RWPE2 (cell line): ENCODE results near the gene OSTF1.

ENCODE experiments used
- ATAC-seq: fragments of 200-7000 bp; cut with Tn5 transposase; 3 replicates; pipeline ENCODE4 v1.9.1; 2021; ENCODE audit warnings: low read depth
- DNase-seq: peaks from one replicate; pipeline ENCODE4 v3.0.0-alpha.2; 2020; ENCODE audit warnings: low spot score
- H3K27ac ChIP-seq: fragments of 450-650 bp; 2 replicates; pipeline ENCODE4 v1.5.1; 2017; ENCODE audit warnings: mild to moderate bottlenecking; ENCODE audit not compliant: poor library complexity, severe bottlenecking
- H3K27me3 ChIP-seq: fragments of 250-450 bp; sonication (Bioruptor Pico); 2 replicates; pipeline ENCODE4 v1.5.1; 2021; ENCODE audit warnings: mild to moderate bottlenecking, moderate library complexity; ENCODE audit not compliant: insufficient read depth, poor library complexity, severe bottlenecking
- H3K36me3 ChIP-seq: fragments of 250-450 bp; sonication (Bioruptor Pico); 2 replicates; pipeline ENCODE4 v1.5.1; 2020; ENCODE audit warnings: low read depth, mild to moderate bottlenecking, moderate library complexity
- H3K4me1 ChIP-seq: fragments of 250-450 bp; sonication (Bioruptor Pico); 2 replicates; pipeline ENCODE4 v1.5.1; 2021; ENCODE audit warnings: mild to moderate bottlenecking, moderate library complexity; ENCODE audit not compliant: insufficient read depth, poor library complexity, severe bottlenecking
- H3K4me3 ChIP-seq: fragments of 250-450 bp; sonication (Bioruptor Pico); 2 replicates; pipeline ENCODE4 v1.5.1; 2021; ENCODE audit warnings: mild to moderate bottlenecking, moderate library complexity; ENCODE audit not compliant: severe bottlenecking
- H3K9me3 ChIP-seq: fragments of 250-450 bp; sonication (Bioruptor Pico); 2 replicates; pipeline ENCODE4 v1.5.1; 2021; ENCODE audit warnings: mild to moderate bottlenecking, moderate library complexity; ENCODE audit not compliant: severe bottlenecking
- TF ChIP-seq, protein P1 (sequence below): fragments of 450-650 bp; IDR thresholded peaks from one replicate; pipeline ENCODE4 v1.5.1; 2017; ENCODE audit warnings: mild to moderate bottlenecking, moderate library complexity; ENCODE audit not compliant: poor library complexity, severe bottlenecking

OSTF1 gene

DNA sequence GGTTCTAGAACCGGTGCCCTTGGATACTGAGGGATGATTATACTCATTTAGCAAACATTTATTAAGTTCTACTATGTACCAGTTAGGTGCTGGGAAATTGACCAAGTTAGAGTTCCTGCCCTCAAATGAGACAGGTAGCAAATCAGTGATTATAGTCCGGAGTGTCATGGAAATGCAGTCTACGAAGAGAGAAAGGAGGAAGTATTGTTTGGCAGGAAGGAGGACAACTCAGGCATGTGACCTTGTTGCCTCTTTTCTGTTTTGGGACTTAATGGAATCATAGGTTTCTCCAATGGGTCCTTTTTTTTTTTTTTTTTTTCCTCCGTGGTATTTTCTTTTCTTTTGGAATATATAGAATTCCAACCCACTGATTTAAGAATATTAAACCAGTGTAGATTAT lies 28.0 kb downstream of the OSTF1 start:
- no peak for ATAC-seq
- H3K27ac ChIP-seq = no peak overlapping the region
- 0 out of 2 replicates have a peak, but pooled peaks cover 4% of the 10 kb centered on the region for H3K36me3 ChIP-seq
- H3K9me3 ChIP-seq = no peaks in the 10 kb centered on the region
- no peak for DNase-seq
- no peak overlapping the region for H3K4me3 ChIP-seq
- TF ChIP-seq, protein P1, sequence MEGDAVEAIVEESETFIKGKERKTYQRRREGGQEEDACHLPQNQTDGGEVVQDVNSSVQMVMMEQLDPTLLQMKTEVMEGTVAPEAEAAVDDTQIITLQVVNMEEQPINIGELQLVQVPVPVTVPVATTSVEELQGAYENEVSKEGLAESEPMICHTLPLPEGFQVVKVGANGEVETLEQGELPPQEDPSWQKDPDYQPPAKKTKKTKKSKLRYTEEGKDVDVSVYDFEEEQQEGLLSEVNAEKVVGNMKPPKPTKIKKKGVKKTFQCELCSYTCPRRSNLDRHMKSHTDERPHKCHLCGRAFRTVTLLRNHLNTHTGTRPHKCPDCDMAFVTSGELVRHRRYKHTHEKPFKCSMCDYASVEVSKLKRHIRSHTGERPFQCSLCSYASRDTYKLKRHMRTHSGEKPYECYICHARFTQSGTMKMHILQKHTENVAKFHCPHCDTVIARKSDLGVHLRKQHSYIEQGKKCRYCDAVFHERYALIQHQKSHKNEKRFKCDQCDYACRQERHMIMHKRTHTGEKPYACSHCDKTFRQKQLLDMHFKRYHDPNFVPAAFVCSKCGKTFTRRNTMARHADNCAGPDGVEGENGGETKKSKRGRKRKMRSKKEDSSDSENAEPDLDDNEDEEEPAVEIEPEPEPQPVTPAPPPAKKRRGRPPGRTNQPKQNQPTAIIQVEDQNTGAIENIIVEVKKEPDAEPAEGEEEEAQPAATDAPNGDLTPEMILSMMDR = no peak
- peaks cover 3% of the 10 kb centered on the region for H3K4me1 ChIP-seq
- H3K27me3 ChIP-seq = no peaks in the 10 kb centered on the region

DNA sequence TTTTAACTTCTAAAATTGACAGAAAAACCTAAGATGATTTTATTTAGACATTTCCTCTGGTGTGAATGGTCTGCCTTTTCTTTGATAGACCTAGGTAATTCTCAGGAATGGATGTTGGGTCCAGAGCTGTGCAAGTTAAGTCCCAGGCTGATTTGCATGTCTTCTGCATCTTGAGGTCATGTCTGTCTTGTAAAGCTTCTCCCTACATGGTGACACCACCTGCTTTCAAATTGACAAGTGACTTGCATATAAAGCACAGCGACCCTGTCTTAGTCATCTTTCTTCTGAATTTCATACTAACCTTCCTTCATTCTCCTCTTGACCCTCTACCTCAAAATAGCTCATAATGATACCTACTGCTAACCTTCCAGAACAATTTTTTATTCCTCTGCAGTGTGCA lies 29.2 kb downstream of the OSTF1 start:
- 0 out of 2 replicates have a peak, but pooled peaks cover 4% of the 10 kb centered on the region for H3K36me3 ChIP-seq
- TF ChIP-seq, protein P1 = no peak
- no peaks in the 10 kb centered on the region for H3K27me3 ChIP-seq
- DNase-seq (no peak), ATAC-seq (no peak)
- H3K4me3 ChIP-seq = no peak overlapping the region
- H3K4me1 ChIP-seq = no peaks in the 10 kb centered on the region
- H3K27ac ChIP-seq = no peak overlapping the region
- H3K9me3 ChIP-seq = no peaks in the 10 kb centered on the region

DNA sequence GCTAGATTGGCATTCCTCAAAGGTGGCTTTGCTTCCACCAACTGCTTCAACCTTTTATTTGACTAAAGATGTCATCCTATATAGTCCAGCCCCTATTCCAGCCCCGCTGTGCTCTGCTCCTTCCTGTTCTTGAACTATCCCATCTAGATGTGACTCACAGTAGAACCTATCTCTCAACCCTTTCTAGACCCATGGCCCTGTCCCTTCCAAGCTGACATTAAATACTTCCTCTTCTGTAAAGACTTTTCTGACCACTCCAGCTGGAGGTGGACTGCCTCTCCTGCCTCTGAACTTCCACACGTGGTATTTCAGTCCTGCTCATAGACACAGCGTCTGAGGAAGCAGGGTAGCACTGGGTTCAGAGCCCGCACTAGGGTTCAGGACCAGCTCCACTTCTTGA lies 32.4 kb downstream of the OSTF1 start:
- Histone ChIP-seq H3K27ac (no peak overlapping the region), H3K27me3 (no peaks in the 10 kb centered on the region), H3K36me3 (0 out of 2 replicates have a peak, but pooled peaks cover 4% of the 10 kb centered on the region), H3K4me3 (no peak overlapping the region), H3K4me1 (no peaks in the 10 kb centered on the region), H3K9me3 (no peaks in the 10 kb centered on the region)
- ATAC-seq = no peak
- TF ChIP-seq, protein P1 = no peak
- no peak for DNase-seq

DNA sequence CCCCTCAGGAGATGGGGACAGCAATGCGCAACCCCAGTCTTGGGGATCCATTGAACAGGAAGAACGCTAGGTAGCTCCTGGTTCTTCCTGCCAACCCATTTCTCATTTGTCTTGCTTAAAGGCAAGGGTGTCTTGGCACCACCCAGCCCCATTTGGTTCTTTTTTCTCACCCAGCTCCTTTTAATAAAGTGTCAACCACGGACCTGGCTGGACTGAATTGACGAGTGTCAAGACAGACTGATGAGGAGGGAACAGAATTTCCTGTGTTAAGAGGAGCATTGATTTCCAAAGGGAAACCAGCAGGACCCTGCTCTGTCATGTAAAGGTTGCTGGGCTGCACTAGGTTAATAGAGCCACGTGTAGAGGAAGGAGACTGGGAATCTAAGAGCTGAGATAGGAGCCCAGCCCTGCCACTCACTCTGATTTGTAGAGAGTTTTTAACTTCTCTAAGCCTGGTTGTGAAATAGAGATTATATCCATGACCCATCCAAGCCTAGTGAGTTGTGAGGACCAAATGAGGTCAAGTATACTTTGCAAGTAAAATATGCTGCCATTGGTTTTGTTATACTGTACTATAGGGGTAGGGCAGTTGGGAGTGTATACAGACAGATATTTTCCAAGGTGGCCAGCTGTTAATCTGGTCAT lies 33.7 kb downstream of the OSTF1 start:
- no peaks in the 10 kb centered on the region for H3K27me3 ChIP-seq
- no peak overlapping the region for H3K27ac ChIP-seq
- no peak for DNase-seq
- H3K4me3 ChIP-seq = no peak overlapping the region
- H3K9me3 ChIP-seq = no peaks in the 10 kb centered on the region
- H3K36me3 ChIP-seq = 0 out of 2 replicates have a peak, but pooled peaks cover 4% of the 10 kb centered on the region
- no peak for ATAC-seq
- TF ChIP-seq, protein P1 = no peak
- H3K4me1 ChIP-seq = no peaks in the 10 kb centered on the region

DNA sequence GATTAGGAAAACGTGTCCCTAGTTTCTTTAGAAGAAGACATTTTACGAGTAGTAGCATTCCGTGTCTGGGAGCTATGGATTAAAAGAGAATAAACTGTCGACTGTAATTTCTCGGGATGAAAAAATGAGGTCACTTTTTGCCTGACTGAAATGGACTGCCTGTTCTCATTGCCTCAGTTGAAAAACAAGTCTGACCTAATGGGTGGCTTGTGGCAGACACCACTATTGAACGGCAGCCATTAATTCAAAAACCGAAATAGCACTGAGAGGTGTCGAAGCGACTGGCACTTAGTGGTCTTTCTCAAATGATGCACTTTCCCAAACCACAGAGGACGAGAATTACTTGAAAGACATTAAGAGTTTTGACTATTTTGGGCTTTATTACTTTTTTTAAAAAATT lies 35.4 kb downstream of the OSTF1 start:
- no peak overlapping the region for H3K4me3 ChIP-seq
- no peaks in the 10 kb centered on the region for H3K9me3 ChIP-seq
- DNase-seq (no peak), ATAC-seq (no peak)
- no peaks in the 10 kb centered on the region for H3K27me3 ChIP-seq
- H3K4me1 ChIP-seq = no peaks in the 10 kb centered on the region
- TF ChIP-seq, protein P1 = no peak
- no peak overlapping the region for H3K27ac ChIP-seq
- H3K36me3 ChIP-seq = peaks cover 3% of the 10 kb centered on the region; the same call in 1 of the 2 replicates
